IMR-90 (cell line): ENCODE results near the gene GDF9. TPM values are rescaled to one million over a fixed set of nuclear protein-coding genes. Genes with fewer than 3 reads are reported as not detected.

Experiments
- ATAC-seq: fragments of 200-7000 bp; cut with Tn5 transposase; 2 replicates; pipeline ENCODE4 v1.9.1; 2020; ENCODE audit warnings: low read depth, mild to moderate bottlenecking, moderate library complexity
- BruUV-seq: library from RNA; stranded (reverse); fragments of 400-500 nt; replicated peaks from 2 replicates; lab custom pipeline; 2021; lab: Mats Ljungman, UMichigan
- CTCF ChIA-PET: fragments of 300-600 bp; formaldehyde crosslinking; extraction: SDS; loops from one replicate; lab custom pipeline; 2021; ENCODE audit warnings: antibody characterized with exemption; lab: Yijun Ruan, JAX
- POLR2A ChIA-PET: fragments of 300-600 bp; sonication (Branson Sonifier 250); formaldehyde crosslinking; loops from one replicate; lab custom pipeline; 2022; ENCODE audit warnings: antibody characterized with exemption; ENCODE audit not compliant: unreplicated experiment; lab: Charles Lee
- DNase-seq: peaks from one replicate; pipeline ENCODE4 v3.0.0; 2013
- H2AFZ ChIP-seq: replicated peaks from 2 replicates; pipeline ENCODE3; 2013; ENCODE audit warnings: low read length, mild to moderate bottlenecking; ENCODE audit not compliant: poor library complexity
- H2AK5ac ChIP-seq: 2 replicates; pipeline ENCODE4 v1.6.1; 2013; ENCODE audit warnings: low read depth, low read length, inconsistent platforms
- H2AK9ac ChIP-seq: replicated peaks from 2 replicates; pipeline ENCODE3; 2013; ENCODE audit warnings: mild to moderate bottlenecking, low read depth, low read length, moderate library complexity; ENCODE audit not compliant: poor library complexity
- H2BK120ac ChIP-seq: 2 replicates; pipeline ENCODE4 v1.6.1; 2013; ENCODE audit warnings: low read depth, low read length, inconsistent platforms
- H2BK15ac ChIP-seq: 3 replicates; pipeline ENCODE4 v1.6.1; 2013; ENCODE audit warnings: low read depth, low read length, inconsistent platforms
- H2BK20ac ChIP-seq: 2 replicates; pipeline ENCODE4 v1.6.1; 2013; ENCODE audit warnings: low read depth, mild to moderate bottlenecking, inconsistent platforms, low read length, moderate library complexity
- H2BK5ac ChIP-seq: 2 replicates; pipeline ENCODE4 v1.6.1; 2013; ENCODE audit warnings: mild to moderate bottlenecking, low read depth, low read length, inconsistent platforms; ENCODE audit not compliant: poor library complexity, severe bottlenecking
- H3K14ac ChIP-seq: replicated peaks from 2 replicates; pipeline ENCODE4 v1.6.1; 2013; ENCODE audit warnings: low read depth, low read length, inconsistent platforms
- H3K18ac ChIP-seq: 2 replicates; pipeline ENCODE4 v1.6.1; 2013; ENCODE audit warnings: low read depth, low read length, control low read depth
- H3K23ac ChIP-seq: 2 replicates; pipeline ENCODE4 v1.6.1; 2013; ENCODE audit warnings: low read depth, low read length, inconsistent platforms
- H3K27ac ChIP-seq: 2 replicates; pipeline ENCODE4 v1.5.1; 2013; ENCODE audit warnings: mild to moderate bottlenecking, control low read depth, low read length; ENCODE audit not compliant: insufficient read depth
- H3K27me3 ChIP-seq: 2 replicates; pipeline ENCODE4 v1.6.1; 2013; ENCODE audit warnings: low read length; ENCODE audit not compliant: control insufficient read depth, insufficient read depth
- H3K36me3 ChIP-seq: 2 replicates; pipeline ENCODE4 v1.6.1; 2013; ENCODE audit warnings: low read length, mixed read lengths; ENCODE audit not compliant: control insufficient read depth, insufficient read depth
- H3K4ac ChIP-seq: 2 replicates; pipeline ENCODE4 v1.6.1; 2013; ENCODE audit warnings: low read depth, low read length, inconsistent platforms
- H3K4me1 ChIP-seq: 2 replicates; pipeline ENCODE4 v1.6.1; 2013; ENCODE audit warnings: low read length, mixed read lengths; ENCODE audit not compliant: control insufficient read depth, insufficient read depth
- H3K4me2 ChIP-seq: 2 replicates; pipeline ENCODE4 v1.6.1; 2013; ENCODE audit warnings: low read depth, mild to moderate bottlenecking, control low read depth, low read length, moderate library complexity
- H3K4me3 ChIP-seq: 2 replicates; pipeline ENCODE4 v1.5.1; 2013; ENCODE audit warnings: low read depth, mild to moderate bottlenecking, control low read depth, low read length, moderate library complexity; ENCODE audit not compliant: insufficient read depth
- H3K56ac ChIP-seq: 2 replicates; pipeline ENCODE4 v1.6.1; 2013; ENCODE audit warnings: low read length, inconsistent platforms; ENCODE audit not compliant: insufficient read depth; ENCODE audit errors: extremely low read depth
- H3K79me1 ChIP-seq, 2 experiments: 2 replicates each; pipeline ENCODE4 v1.6.1; 2013; ENCODE audit warnings: low read length in 2 of 2, inconsistent platforms in 1 of 2, low read depth in 1 of 2
- H3K9ac ChIP-seq: 2 replicates; pipeline ENCODE4 v1.6.1; 2013; ENCODE audit warnings: low read depth, low read length, control low read depth
- H3K9me1 ChIP-seq: 2 replicates; pipeline ENCODE4 v1.6.1; 2013; ENCODE audit warnings: low read length, inconsistent platforms; ENCODE audit not compliant: insufficient read depth
- H3K9me3 ChIP-seq: 2 replicates; pipeline ENCODE4 v1.6.1; 2013; ENCODE audit warnings: low read length; ENCODE audit not compliant: control insufficient read depth, insufficient read depth
- H4K20me1 ChIP-seq: 2 replicates; pipeline ENCODE4 v1.6.1; 2013; ENCODE audit warnings: low read length, inconsistent platforms; ENCODE audit not compliant: insufficient read depth
- H4K5ac ChIP-seq: 2 replicates; pipeline ENCODE4 v1.6.1; 2013; ENCODE audit warnings: mild to moderate bottlenecking, low read depth, low read length, control low read depth
- H4K8ac ChIP-seq, 2 experiments: 2 replicates each; pipeline ENCODE4 v1.6.1; 2013; ENCODE audit warnings: low read depth in 2 of 2, low read length in 2 of 2, control low read depth in 1 of 2, inconsistent platforms in 1 of 2
- H4K91ac ChIP-seq: 2 replicates; pipeline ENCODE4 v1.6.1; 2013; ENCODE audit warnings: low read depth, low read length, inconsistent platforms; ENCODE audit not compliant: insufficient read depth
- CEBPB ChIP-seq: IDR thresholded peaks from 2 replicates; pipeline ENCODE4 v1.6.1; 2012; ENCODE audit warnings: low read depth, low read length, improper control_type of control experiment
- WGBS, 2 experiments: methylation state at CpG; one replicate each; pipeline versions ENCODE4 v1.1.5 to v1.1.7; 2013; ENCODE audit warnings: missing lambda C conversion rate in 2 of 2; ENCODE audit not compliant: insufficient read length in 1 of 2; ENCODE audit errors: extremely low coverage in 2 of 2; 5-methylcytosine and 5-hydroxymethylcytosine counted together
- dilution Hi-C: fragments of 300-500 bp; cut with HindIII; formaldehyde crosslinking; loops from one replicate; pipeline ENCODE4 v1.14.3; 2018; ENCODE audit warnings: low sequenced_read_pairs; ENCODE audit not compliant: unreplicated experiment
- in situ Hi-C: fragments of 300-500 bp; cut with MboI; formaldehyde crosslinking; loops from 3 replicates; pipeline ENCODE4 v1.14.3; 2019; ENCODE audit warnings: low sequenced_read_pairs, inconsistent platforms, mixed read lengths
- intact Hi-C: fragments of 100-400 bp; cut with micrococcal nuclease; formaldehyde crosslinking; loops from 2 replicates; pipeline ENCODE4 v1.10.0; 2022
- polyA plus RNA-seq, 3 experiments: library from polyadenylated mRNA; depleted of rRNA; stranded (reverse); fragments of >200 nt; gene quantifications; 2 replicates each; pipeline ENCODE4 v1.2.3, GENCODE V29; 2012; ENCODE audit warnings: low replicate concordance in 1 of 3
- total RNA-seq: library from RNA; depleted of rRNA; stranded (reverse); fragments of >200 nt; gene quantifications from 2 replicates; pipeline ENCODE4 v1.2.3, GENCODE V29; 2012

Gene GDF9
- total and polyA plus RNA-seq, 2 of the 4 experiments (the other 2 are of a cell fraction) = 0.18 to 0.21 TPM

GRCh38 chr5:132816083-132816482 lies 50.2 kb downstream of the GDF9 start:
- no CpG with 5 or more reads among the region's 2 CpGs for WGBS, 2 experiments
- Histone ChIP-seq H4K5ac (no peak overlapping the region), H4K8ac (no peak overlapping the region), H2AFZ (no peak overlapping the region), H3K9me1 (no peaks in the 10 kb centered on the region), H3K36me3 (no peaks in the 10 kb centered on the region), H4K91ac (no peak overlapping the region), H3K9ac (no peak overlapping the region), H3K14ac (no peak overlapping the region), H3K4me2 (no peak overlapping the region), H2BK15ac (no peak overlapping the region), H3K79me1 (no peaks in the 10 kb centered on the region), H3K9me3 (no peaks in the 10 kb centered on the region), H3K23ac (no peak overlapping the region), H2BK20ac (no peak overlapping the region), H3K27me3 (peaks cover 25% of the 10 kb centered on the region), H2AK5ac (no peak overlapping the region), H3K56ac (no peak overlapping the region), H3K4ac (no peak overlapping the region), H2AK9ac (no peak overlapping the region), H2BK5ac (no peak overlapping the region), H4K20me1 (no peaks in the 10 kb centered on the region), H3K27ac (no peak overlapping the region), H3K4me1 (peaks cover 7% of the 10 kb centered on the region), H2BK120ac (no peak overlapping the region), H3K18ac (no peak overlapping the region), H3K4me3 (no peak overlapping the region)
- DNase-seq (no peak), ATAC-seq (no peak)
- intact Hi-C loops (no loop called here), in situ Hi-C loops (no loop called here), dilution Hi-C loops (no loop called here)
- no TSS peak for BruUV-seq
- TF ChIP-seq CEBPB = no peak
- POLR2A ChIA-PET = no interaction called here
- CTCF ChIA-PET = interaction anchor here (1.3 kb wide), 1 partner anchor 62 kb away, joined by 3 read pairs; no protein-coding TSS in a partner anchor
